Measurements from ENCODE around the gene SLC22A24.

DNA sequence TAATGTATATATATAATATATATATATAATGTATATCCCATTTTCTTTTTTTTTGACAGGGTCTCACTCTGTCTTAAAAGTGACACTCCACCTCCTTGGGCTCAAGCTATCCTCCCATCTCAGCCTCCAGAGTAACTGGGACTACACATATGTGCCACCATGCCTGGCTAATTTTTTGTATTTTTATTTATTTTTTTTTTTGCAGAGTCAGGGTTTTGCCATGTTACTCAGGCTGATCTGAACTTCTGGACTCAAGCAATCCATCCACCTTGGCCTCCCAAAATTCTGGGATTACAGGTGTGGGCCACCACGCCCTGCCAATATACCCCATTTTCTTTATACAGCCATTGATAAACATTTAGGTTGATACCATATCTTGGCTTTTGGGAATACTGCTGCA is 33.9 kb upstream of the SLC22A24 start:
- TF ChIP-seq, protein P1, sequence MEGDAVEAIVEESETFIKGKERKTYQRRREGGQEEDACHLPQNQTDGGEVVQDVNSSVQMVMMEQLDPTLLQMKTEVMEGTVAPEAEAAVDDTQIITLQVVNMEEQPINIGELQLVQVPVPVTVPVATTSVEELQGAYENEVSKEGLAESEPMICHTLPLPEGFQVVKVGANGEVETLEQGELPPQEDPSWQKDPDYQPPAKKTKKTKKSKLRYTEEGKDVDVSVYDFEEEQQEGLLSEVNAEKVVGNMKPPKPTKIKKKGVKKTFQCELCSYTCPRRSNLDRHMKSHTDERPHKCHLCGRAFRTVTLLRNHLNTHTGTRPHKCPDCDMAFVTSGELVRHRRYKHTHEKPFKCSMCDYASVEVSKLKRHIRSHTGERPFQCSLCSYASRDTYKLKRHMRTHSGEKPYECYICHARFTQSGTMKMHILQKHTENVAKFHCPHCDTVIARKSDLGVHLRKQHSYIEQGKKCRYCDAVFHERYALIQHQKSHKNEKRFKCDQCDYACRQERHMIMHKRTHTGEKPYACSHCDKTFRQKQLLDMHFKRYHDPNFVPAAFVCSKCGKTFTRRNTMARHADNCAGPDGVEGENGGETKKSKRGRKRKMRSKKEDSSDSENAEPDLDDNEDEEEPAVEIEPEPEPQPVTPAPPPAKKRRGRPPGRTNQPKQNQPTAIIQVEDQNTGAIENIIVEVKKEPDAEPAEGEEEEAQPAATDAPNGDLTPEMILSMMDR (IDR thresholded peaks at IDR 0.05): no peak
- TF ChIP-seq POLR2AphosphoS5 (IDR thresholded peaks at IDR 0.05; ENCODE audit: insufficient read depth in 1 of 2, low read depth in 1 of 2) (no peak), POLR2A (IDR thresholded peaks at IDR 0.05) (no peak)
